Fibroblast of lung (primary cell): ENCODE data around the gene CALML6.

Source experiments
- CTCF ChIP-seq, 2 donors: IDR thresholded peaks in 1 of 2; conservative IDR thresholded peaks in 1 of 2; 1 replicate in 1 of 2; 2 replicates in 1 of 2; pipeline ENCODE4 v1.5.1; 2011 to 2012; ENCODE audit warnings: low read length in 2 of 2, control low read depth in 1 of 2, inconsistent platforms in 1 of 2, low read depth in 1 of 2, mild to moderate bottlenecking in 1 of 2
- EZH2 ChIP-seq: IDR thresholded peaks from 2 replicates; pipeline ENCODE4 v1.5.1; 2012; ENCODE audit warnings: low read length, control low read depth, mild to moderate bottlenecking; ENCODE audit errors: missing control alignments

- TF ChIP-seq CTCF (conservative IDR thresholded peaks at IDR 0.05 in 1 of 2, IDR thresholded peaks at IDR 0.05 in 1 of 2; ENCODE audit: low read depth in 1 of 2, low read length in 2 of 2) (no peak), EZH2 (no peak)
These were observed 47.7 kb downstream of the CALML6 start for GRCh38 chr1:1962752-1963151.
